Liver (tissue), 9 donors: ENCODE measurements around the gene PTPRC. TPM values are rescaled to one million over a fixed set of nuclear protein-coding genes. Genes with fewer than 3 reads are reported as not detected.
A peak's percentile ranks its signal among the peaks of the same experiment; 100 is the strongest.

Experiments
- DNase-seq: peaks from one replicate; pipeline ENCODE4 v3.0.0-alpha.2; 2017; ENCODE audit warnings: low spot score
- H3K27ac ChIP-seq, 2 donors: one replicate each; pipeline ENCODE4 v1.7.0; 2013; ENCODE audit warnings: inconsistent platforms in 2 of 2, low read length in 2 of 2, control low read depth in 1 of 2, low read depth in 1 of 2, mild to moderate bottlenecking in 1 of 2
- H3K27me3 ChIP-seq, 4 donors: one replicate each; pipeline versions ENCODE4 v1.6.1 to v1.7.0; 2013; ENCODE audit warnings: low read length in 3 of 4, inconsistent platforms in 1 of 4, mild to moderate bottlenecking in 1 of 4, moderate library complexity in 1 of 4; ENCODE audit not compliant: control insufficient read depth in 4 of 4, insufficient read depth in 4 of 4
- H3K36me3 ChIP-seq, 4 donors: one replicate each; pipeline versions ENCODE4 v1.6.1 to v1.7.0; 2013; ENCODE audit warnings: low read length in 3 of 4, mild to moderate bottlenecking in 3 of 4, low read depth in 1 of 4, moderate library complexity in 1 of 4; ENCODE audit not compliant: control insufficient read depth in 4 of 4, insufficient read depth in 3 of 4
- H3K4me1 ChIP-seq, 4 donors: one replicate each; pipeline versions ENCODE4 v1.6.1 to v1.7.0; 2013; ENCODE audit warnings: low read length in 3 of 4, mild to moderate bottlenecking in 3 of 4, moderate library complexity in 1 of 4; ENCODE audit not compliant: control insufficient read depth in 4 of 4, insufficient read depth in 4 of 4
- H3K4me3 ChIP-seq, 3 donors: one replicate each; pipeline versions ENCODE4 v1.6.1 to v1.7.0; 2013; ENCODE audit warnings: low read length in 3 of 3, control low read depth in 1 of 3, low read depth in 1 of 3, mild to moderate bottlenecking in 1 of 3
- H3K9ac ChIP-seq, 2 donors: one replicate each; pipeline ENCODE4 v1.7.0; 2013; ENCODE audit warnings: low read length in 2 of 2, mild to moderate bottlenecking in 2 of 2, moderate library complexity in 2 of 2, control low read depth in 1 of 2, low read depth in 1 of 2
- H3K9me3 ChIP-seq, 4 donors: one replicate each; pipeline versions ENCODE4 v1.6.1 to v1.7.0; 2013; ENCODE audit warnings: low read length in 3 of 4; ENCODE audit not compliant: control insufficient read depth in 4 of 4
- ATF3 ChIP-seq: IDR thresholded peaks from 2 replicates; pipeline ENCODE4 v1.6.1; 2016; ENCODE audit warnings: antibody characterized with exemption
- CTCF ChIP-seq: fragments of 150-350 bp; IDR thresholded peaks from 2 replicates; pipeline ENCODE4 v1.5.1; 2017; ENCODE audit warnings: improper control_type of control experiment, low read depth, low read length; ENCODE audit not compliant: missing input control
- EGR1 ChIP-seq, 2 donors: IDR thresholded peaks; 2 replicates each; pipeline ENCODE4 v1.6.1; 2016 to 2018; ENCODE audit warnings: antibody characterized with exemption in 2 of 2, low read depth in 2 of 2
- FOXA1 ChIP-seq: IDR thresholded peaks from 2 replicates; pipeline ENCODE4 v1.6.1; 2016; ENCODE audit warnings: antibody characterized with exemption
- FOXA2 ChIP-seq: IDR thresholded peaks from 2 replicates; pipeline ENCODE4 v1.6.1; 2016; ENCODE audit warnings: antibody characterized with exemption
- GABPA ChIP-seq, 2 donors: IDR thresholded peaks in 1 of 2; conservative IDR thresholded peaks in 1 of 2; 2 replicates each; pipeline ENCODE4 v1.6.1; 2016; ENCODE audit warnings: antibody characterized with exemption in 2 of 2, mild to moderate bottlenecking in 1 of 2, moderate library complexity in 1 of 2
- HNF4A ChIP-seq, 2 donors: conservative IDR thresholded peaks; 2 replicates each; pipeline ENCODE4 v1.6.1; 2016; ENCODE audit warnings: antibody characterized with exemption in 2 of 2, mild to moderate bottlenecking in 2 of 2
- HNF4G ChIP-seq: IDR thresholded peaks from 2 replicates; pipeline ENCODE4 v1.6.1; 2016; ENCODE audit warnings: antibody characterized with exemption
- JUND ChIP-seq, 2 donors: IDR thresholded peaks; 2 replicates each; pipeline ENCODE4 v1.6.1; 2016; ENCODE audit warnings: antibody characterized with exemption in 2 of 2
- MAX ChIP-seq: IDR thresholded peaks from 2 replicates; pipeline ENCODE4 v1.6.1; 2016; ENCODE audit warnings: antibody characterized with exemption
- NR2F2 ChIP-seq: IDR thresholded peaks from 2 replicates; pipeline ENCODE4 v1.6.1; 2016; ENCODE audit warnings: antibody characterized with exemption
- RAD21 ChIP-seq, 2 donors: IDR thresholded peaks; 2 replicates each; pipeline ENCODE4 v1.6.1; 2016; ENCODE audit warnings: antibody characterized with exemption in 2 of 2, mild to moderate bottlenecking in 2 of 2
- REST ChIP-seq: IDR thresholded peaks from 2 replicates; pipeline ENCODE4 v1.6.1; 2016; ENCODE audit warnings: antibody characterized with exemption, mild to moderate bottlenecking
- RXRA ChIP-seq, 2 donors: IDR thresholded peaks; 2 replicates each; pipeline ENCODE4 v1.6.1; 2017 to 2018; ENCODE audit warnings: antibody characterized with exemption in 2 of 2, mild to moderate bottlenecking in 1 of 2
- SP1 ChIP-seq: IDR thresholded peaks from 2 replicates; pipeline ENCODE4 v1.6.1; 2018; ENCODE audit warnings: antibody characterized with exemption, mild to moderate bottlenecking
- TAF1 ChIP-seq: conservative IDR thresholded peaks from 2 replicates; pipeline ENCODE4 v1.6.1; 2016; ENCODE audit warnings: antibody characterized with exemption, mild to moderate bottlenecking
- YY1 ChIP-seq: IDR thresholded peaks from 2 replicates; pipeline ENCODE4 v1.6.1; 2016; ENCODE audit warnings: antibody characterized with exemption, mild to moderate bottlenecking
- ZBTB33 ChIP-seq: IDR thresholded peaks from 2 replicates; pipeline ENCODE4 v1.6.1; 2016; ENCODE audit warnings: antibody characterized with exemption
- WGBS: extraction: QIAGEN DNeasy Blood & Tissue Kit; methylation state at CpG from one replicate; pipeline ENCODE4 v1.1.7; 2013; 5-methylcytosine and 5-hydroxymethylcytosine counted together
- polyA plus RNA-seq, 2 donors: library from polyadenylated mRNA; stranded (reverse) in 1 of 2; unstranded in 1 of 2; fragments of 200-250 nt in 1 of 2; fragments of >200 nt in 1 of 2; fragmentation: Nextera tagmentation in 1 of 2; extraction: Ambion mirVana in 1 of 2; gene quantifications; one replicate each; pipeline versions ENCODE4 v1.2.1 to v1.2.3, GENCODE V29; 2013 to 2015
- total RNA-seq, 2 donors: library from RNA; depleted of rRNA; stranded (reverse); fragments of >200 nt; gene quantifications; one replicate each; pipeline ENCODE4 v1.2.3, GENCODE V29; 2014
- donor health status: healthy.
- donor health status: healthy.
- donor health status: healthy.
- donor health status: healthy.
- donor health status: healthy.

Gene PTPRC
- total and polyA plus RNA-seq, 4 donors: 5.8 to 34.1 (median 16.2) TPM

- whole genome bisulfite sequencing: 69% methylated on average over 5 of the region's 5 CpGs
- Histone ChIP-seq H3K27ac (no peak overlapping the region), H3K9me3 (no peaks in the 10 kb centered on the region), H3K4me1 (no peaks in the 10 kb centered on the region), H3K27me3 (no peaks in the 10 kb centered on the region), H3K9ac (no peak overlapping the region), H3K4me3 (no peak overlapping the region), H3K36me3 (no peaks in the 10 kb centered on the region)
- DNase-seq: no peak
- TF ChIP-seq EGR1 (IDR thresholded peaks at IDR 0.05; ENCODE audit: low read depth in 2 of 2) (no peak), HNF4G (no peak), HNF4A (conservative IDR thresholded peaks at IDR 0.05) (no peak), REST (no peak), RXRA (IDR thresholded peaks at IDR 0.05) (no peak), GABPA (IDR thresholded peaks at IDR 0.05 in 1 of 2, conservative IDR thresholded peaks at IDR 0.05 in 1 of 2) (no peak)
Measured at GRCh38 chr1:198662821-198663220, 24.0 kb downstream of the PTPRC start.

- Histone ChIP-seq H3K9ac (no peak overlapping the region), H3K27ac (peak overlapping the region; percentile 46 to 56)
Measured at GRCh38 chr1:198664068-198664788, 25.4 kb downstream of the PTPRC start.

More at GRCh38 chr1:198664068-198664788, 25.4 kb downstream of the PTPRC start:
- Histone ChIP-seq H3K36me3 (no peaks in the 10 kb centered on the region), H3K9me3 (no peaks in the 10 kb centered on the region), H3K4me1 (no peaks in the 10 kb centered on the region), H3K4me3 (no peak overlapping the region), H3K27me3 (no peaks in the 10 kb centered on the region)
- DNase-seq: no peak
- WGBS: 73% methylated on average over 7 of the region's 7 CpGs
- no peak for TF ChIP-seq ZBTB33
- TF ChIP-seq YY1: no peak
- no peak for TF ChIP-seq NR2F2
- TF ChIP-seq JUND (IDR thresholded peaks at IDR 0.05): no peak
- TF ChIP-seq EGR1 (IDR thresholded peaks at IDR 0.05; ENCODE audit: low read depth in 2 of 2): no peak
- no peak for TF ChIP-seq MAX
- TF ChIP-seq REST: no peak
- no peak for TF ChIP-seq CTCF
- no peak for TF ChIP-seq HNF4G
- no peak for TF ChIP-seq RXRA (IDR thresholded peaks at IDR 0.05)
- TF ChIP-seq FOXA2: no peak
- TF ChIP-seq RAD21 (IDR thresholded peaks at IDR 0.05): no peak
- no peak for TF ChIP-seq TAF1
- no peak for TF ChIP-seq HNF4A (conservative IDR thresholded peaks at IDR 0.05)
- TF ChIP-seq SP1: no peak
- no peak for TF ChIP-seq FOXA1
- TF ChIP-seq ATF3: no peak
- no peak for TF ChIP-seq GABPA (IDR thresholded peaks at IDR 0.05 in 1 of 2, conservative IDR thresholded peaks at IDR 0.05 in 1 of 2)
